K562 (cell line): ENCODE data around the gene ZNF689. TPM values are rescaled to one million over a fixed set of nuclear protein-coding genes. Genes with fewer than 3 reads are reported as not detected.

Experiments used
- ATAC-seq: fragments of 200-7000 bp; cut with Tn5 transposase; 3 replicates; pipeline ENCODE4 v1.9.1; 2020; ENCODE audit warnings: moderate library complexity
- BruUV-seq: library from RNA; stranded (reverse); fragments of 400-500 nt; replicated peaks from 2 replicates; lab custom pipeline; 2021; lab: Mats Ljungman, UMichigan
- CTCF ChIA-PET: fragments of 300-600 bp; formaldehyde crosslinking; extraction: SDS; loops from one replicate; lab custom pipeline; 2021; ENCODE audit warnings: low intra/inter-chr PET ratio; lab: Yijun Ruan, JAX
- POLR2A ChIA-PET: fragments of 300-600, 350-650 bp; sonication (Branson Sonifier 250); formaldehyde crosslinking; extraction: SDS; loops from one replicate; lab custom pipeline; 2021; ENCODE audit warnings: antibody characterized with exemption, inconsistent platforms; lab: Yijun Ruan, JAX
- DNase-seq, 4 experiments: peaks; one replicate each; pipeline versions ENCODE4 v3.0.0 to v3.0.0-alpha.2; 2011 to 2018; ENCODE audit warnings: low spot score in 3 of 4, mixed read lengths in 3 of 4; ENCODE audit errors: extremely low read depth in 1 of 4
- FAIRE-seq: peaks from 2 replicates; lab custom pipeline; 2011; peaks lifted over from hg19 to GRCh38; lab: Jason Lieb, UNC
- H2AFZ ChIP-seq: 2 replicates; pipeline ENCODE4 v1.6.0; 2011; ENCODE audit warnings: low read depth, low read length, control low read depth, inconsistent platforms
- H3K27ac ChIP-seq: fragments of 200-600 bp; 3 replicates; pipeline ENCODE4 v1.8.0; 2011; ENCODE audit warnings: low read depth, mild to moderate bottlenecking, control low read depth, inconsistent platforms, low read length, moderate library complexity, mixed read lengths; ENCODE audit errors: extremely low read depth
- H3K27me3 ChIP-seq, 2 experiments: fragments of 300-600 bp in 1 of 2; 2 replicates in 1 of 2; 3 replicates in 1 of 2; pipeline versions ENCODE4 v1.6.0 to v1.8.0; 2011; ENCODE audit warnings: inconsistent platforms in 2 of 2, low read length in 2 of 2, mild to moderate bottlenecking in 1 of 2, mixed read lengths in 1 of 2, moderate library complexity in 1 of 2; ENCODE audit not compliant: control insufficient read depth in 2 of 2, insufficient read depth in 2 of 2
- H3K36me3 ChIP-seq: fragments of 300-600 bp; 3 replicates; pipeline ENCODE4 v1.8.0; 2011; ENCODE audit warnings: mild to moderate bottlenecking, low read length, inconsistent platforms; ENCODE audit not compliant: control insufficient read depth, insufficient read depth
- H3K4me1 ChIP-seq, 2 experiments: fragments of 200-600 bp in 1 of 2; replicated peaks in 1 of 2; 2 replicates in 1 of 2; 3 replicates in 1 of 2; pipeline versions ENCODE4 v1.5.1 to v1.8.0; 2011; ENCODE audit warnings: inconsistent platforms in 2 of 2, low read length in 2 of 2, mild to moderate bottlenecking in 1 of 2, mixed read lengths in 1 of 2, moderate library complexity in 1 of 2; ENCODE audit not compliant: control insufficient read depth in 2 of 2, insufficient read depth in 2 of 2
- H3K4me2 ChIP-seq: 2 replicates; pipeline ENCODE4 v1.6.1; 2011; ENCODE audit warnings: low read length, control low read depth, inconsistent platforms, mixed read lengths; ENCODE audit not compliant: insufficient read depth
- H3K4me3 ChIP-seq: fragments of 200-600 bp; sonication (generic), shearing (Covaris generic); 2 replicates; pipeline ENCODE4 v1.5.1; 2016; ENCODE audit warnings: control low read depth, inconsistent platforms
- H3K79me2 ChIP-seq: fragments of 200-600 bp; 3 replicates; pipeline ENCODE4 v1.8.0; 2011; ENCODE audit warnings: low read length, inconsistent platforms; ENCODE audit not compliant: control insufficient read depth, insufficient read depth
- H3K9ac ChIP-seq, 2 experiments: 2 replicates each; pipeline versions ENCODE4 v1.6.0 to v1.6.1; 2011; ENCODE audit warnings: low read depth in 2 of 2, low read length in 2 of 2, control low read depth in 1 of 2, inconsistent platforms in 1 of 2, mild to moderate bottlenecking in 1 of 2, mixed read lengths in 1 of 2; ENCODE audit not compliant: insufficient read depth in 1 of 2
- H3K9me1 ChIP-seq: one replicate; pipeline ENCODE4 v1.6.0; 2011; ENCODE audit warnings: inconsistent platforms, mild to moderate bottlenecking, low read length, moderate library complexity; ENCODE audit not compliant: control insufficient read depth, insufficient read depth
- H3K9me3 ChIP-seq: replicated peaks from 2 replicates; pipeline ENCODE4 v1.5.1; 2011; ENCODE audit warnings: low read depth, low read length, inconsistent platforms; ENCODE audit not compliant: control insufficient read depth, insufficient read depth
- H4K20me1 ChIP-seq: replicated peaks from 2 replicates; pipeline ENCODE4 v1.6.1; 2011; ENCODE audit warnings: low read length, inconsistent platforms, mixed read lengths; ENCODE audit not compliant: control insufficient read depth, insufficient read depth
- ETV1 ChIP-seq: fragments of 450-650 bp; conservative IDR thresholded peaks from 2 replicates; pipeline ENCODE4 v1.6.1; 2016; ENCODE audit warnings: missing genetic modification characterization, control low read depth, low read depth, missing compliant biosample characterization
- HOXB6 ChIP-seq: fragments of 250-450 bp; sonication (Bioruptor Pico); IDR thresholded peaks from 2 replicates; pipeline ENCODE4 v1.5.1; 2022; ENCODE audit warnings: mild to moderate bottlenecking, borderline replicate concordance
- POU5F1 ChIP-seq: fragments of 150-350 bp; IDR thresholded peaks from 2 replicates; pipeline ENCODE4 v1.6.1; 2014; ENCODE audit warnings: borderline replicate concordance, low read length, low read depth, mild to moderate bottlenecking; ENCODE audit not compliant: partially characterized antibody
- ZBTB8A ChIP-seq: fragments of 450-650 bp; IDR thresholded peaks from 2 replicates; pipeline ENCODE4 v1.6.1; 2018; ENCODE audit warnings: mild to moderate bottlenecking, moderate library complexity; ENCODE audit not compliant: partially characterized antibody
- ZNF764 ChIP-seq: fragments of 250-450 bp; sonication (Bioruptor Pico); IDR thresholded peaks from 2 replicates; pipeline ENCODE4 v1.4.0; 2020; ENCODE audit warnings: low read depth, mild to moderate bottlenecking, moderate library complexity
- ZNF766 ChIP-seq: fragments of 200-800 bp; sonication (Bioruptor generic); conservative IDR thresholded peaks from 2 replicates; pipeline ENCODE4 v1.6.1; 2016; ENCODE audit warnings: missing genetic modification characterization, missing compliant biosample characterization
- WGBS: fragments of 100-300 bp; shearing (Covaris generic); methylation state at CpG from one replicate; pipeline ENCODE4 v1.1.6; 2016; ENCODE audit warnings: low coverage, mixed read lengths; ENCODE audit not compliant: insufficient coverage; ENCODE audit errors: missing lambda C conversion rate; 5-methylcytosine and 5-hydroxymethylcytosine counted together
- in situ Hi-C: fragments of 300-500 bp; cut with MboI; formaldehyde crosslinking; loops from 4 replicates; pipeline ENCODE4 v1.15.0; 2018; ENCODE audit warnings: inconsistent platforms, mixed read lengths
- intact Hi-C: fragments of 100-400 bp; cut with micrococcal nuclease; formaldehyde crosslinking; loops from 2 replicates; pipeline ENCODE4 v1.14.2; 2022
- polyA plus RNA-seq, 8 experiments: library from polyadenylated mRNA; depleted of rRNA in 4 of 8; stranded (reverse) in 5 of 8; unstranded in 3 of 8; fragments of >200 nt; fragmentation: Nextera tagmentation in 2 of 8; fragmentation: Illumina TruSeq in 1 of 8; extraction: Ambion mirVana in 2 of 8; extraction: Trizol in 1 of 8; gene quantifications; 2 replicates each; pipeline versions ENCODE4 v1.2.1 to v1.2.3, GENCODE V29; 2011 to 2014; ENCODE audit warnings: inconsistent platforms in 1 of 8, missing spikeins in 1 of 8
- total RNA-seq, 7 experiments: library from RNA; depleted of rRNA in 6 of 7; stranded (reverse); fragments of >200 nt in 6 of 7; fragmentation: Illumina TruSeq in 2 of 7; extraction: Trizol in 2 of 7; gene quantifications; 2 replicates each; pipeline versions ENCODE4 v1.2.1 to v1.2.3, GENCODE V29; 2011 to 2021; ENCODE audit warnings: low replicate concordance in 1 of 7
- TF ChIP-seq, protein P1 (sequence below): fragments of 250-450 bp; sonication (Bioruptor Pico); IDR thresholded peaks from 2 replicates; pipeline ENCODE4 v1.9.0; 2021; ENCODE audit warnings: mild to moderate bottlenecking, inconsistent platforms
- TF ChIP-seq, protein P2 (sequence below): fragments of 450-650 bp; IDR thresholded peaks from 2 replicates; pipeline ENCODE4 v1.6.1; 2018; ENCODE audit not compliant: partially characterized antibody
- TF ChIP-seq, protein P3 (sequence below), 3 experiments: fragments of 200-800 bp in 1 of 3; fragments of 250-450 bp in 1 of 3; fragments of 450-650 bp in 1 of 3; sonication (Bioruptor Pico) in 1 of 3; sonication (Bioruptor generic) in 1 of 3; formaldehyde crosslinking in 1 of 3; IDR thresholded peaks; 2 replicates each; pipeline versions ENCODE4 v1.6.1 to v1.8.0; 2016 to 2022; ENCODE audit warnings: mild to moderate bottlenecking in 2 of 3, missing genetic modification characterization in 2 of 3, missing compliant biosample characterization in 1 of 3, moderate library complexity in 1 of 3

ZNF689 gene
- total and polyA plus RNA-seq, 9 of the 15 experiments (the other 6 are each of a cell fraction or from before 2014, with no cell fraction given) = 5.4 to 15.4 (median 10.8) TPM

DNA sequence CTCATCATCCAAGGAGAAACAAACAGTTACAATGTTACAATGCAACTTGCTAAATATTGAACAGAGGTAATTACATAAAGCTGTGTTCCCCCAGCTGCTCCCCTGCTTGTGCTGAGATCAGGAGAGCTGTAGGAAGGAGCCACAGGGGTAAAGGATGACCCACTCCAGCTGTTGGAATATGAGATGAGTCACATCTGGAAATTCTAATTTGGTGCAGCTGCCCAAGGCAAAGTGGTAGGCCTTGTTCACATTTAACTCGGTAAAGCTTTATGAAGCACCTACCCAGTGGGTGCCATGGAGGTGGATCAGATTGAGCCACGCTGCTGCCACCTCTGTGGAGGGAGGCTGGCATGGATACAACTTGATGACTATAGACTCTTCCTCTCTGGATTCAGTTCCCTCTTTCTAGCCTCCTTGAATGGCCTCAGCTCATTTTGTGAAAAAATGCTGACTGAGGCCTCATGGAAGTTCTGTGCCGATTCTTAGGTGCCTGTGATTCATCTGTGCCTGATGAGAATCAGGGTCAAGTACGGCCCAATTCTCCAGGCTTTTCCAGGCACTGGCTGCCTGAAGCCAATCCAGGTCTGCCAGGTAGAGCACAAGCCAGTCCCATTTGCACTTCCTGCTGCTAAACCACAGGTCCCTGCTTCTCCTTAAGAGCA lies 7.4 kb downstream of the ZNF689 start (continued):
- TF ChIP-seq, protein P1, sequence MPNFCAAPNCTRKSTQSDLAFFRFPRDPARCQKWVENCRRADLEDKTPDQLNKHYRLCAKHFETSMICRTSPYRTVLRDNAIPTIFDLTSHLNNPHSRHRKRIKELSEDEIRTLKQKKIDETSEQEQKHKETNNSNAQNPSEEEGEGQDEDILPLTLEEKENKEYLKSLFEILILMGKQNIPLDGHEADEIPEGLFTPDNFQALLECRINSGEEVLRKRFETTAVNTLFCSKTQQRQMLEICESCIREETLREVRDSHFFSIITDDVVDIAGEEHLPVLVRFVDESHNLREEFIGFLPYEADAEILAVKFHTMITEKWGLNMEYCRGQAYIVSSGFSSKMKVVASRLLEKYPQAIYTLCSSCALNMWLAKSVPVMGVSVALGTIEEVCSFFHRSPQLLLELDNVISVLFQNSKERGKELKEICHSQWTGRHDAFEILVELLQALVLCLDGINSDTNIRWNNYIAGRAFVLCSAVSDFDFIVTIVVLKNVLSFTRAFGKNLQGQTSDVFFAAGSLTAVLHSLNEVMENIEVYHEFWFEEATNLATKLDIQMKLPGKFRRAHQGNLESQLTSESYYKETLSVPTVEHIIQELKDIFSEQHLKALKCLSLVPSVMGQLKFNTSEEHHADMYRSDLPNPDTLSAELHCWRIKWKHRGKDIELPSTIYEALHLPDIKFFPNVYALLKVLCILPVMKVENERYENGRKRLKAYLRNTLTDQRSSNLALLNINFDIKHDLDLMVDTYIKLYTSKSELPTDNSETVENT = no peak
- TF ChIP-seq, all 486 proteins: peak for 4

DNA sequence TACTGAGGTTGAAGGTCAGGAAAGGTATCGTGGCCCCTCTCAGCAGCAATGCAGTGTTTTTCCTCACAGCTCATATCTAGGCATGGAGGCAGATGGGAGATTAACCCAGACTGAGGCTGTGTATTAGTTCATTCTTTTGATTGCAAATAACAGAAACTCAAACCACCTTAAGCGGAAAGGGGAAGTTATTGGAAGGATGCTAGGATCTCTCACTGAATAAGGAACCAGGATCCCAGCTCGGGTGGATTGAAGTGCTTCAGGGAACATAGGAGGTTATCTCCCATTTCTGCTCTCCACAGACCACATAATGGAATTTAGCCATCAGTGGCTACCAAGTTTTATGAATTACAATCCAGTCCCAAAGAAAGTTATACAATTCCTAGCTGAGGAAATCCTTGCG lies 8.2 kb downstream of the ZNF689 start:
- no peak overlapping the region for H3K4me2 ChIP-seq
- no peaks in the 10 kb centered on the region for H3K27me3 ChIP-seq
- H3K4me3 ChIP-seq = no peak overlapping the region
- no peaks in the 10 kb centered on the region for H4K20me1 ChIP-seq
- H3K9me3 ChIP-seq = no peaks in the 10 kb centered on the region
- BruUV-seq = no TSS peak
- CTCF ChIA-PET = no interaction called here
- H3K27ac ChIP-seq = no peak overlapping the region
- H3K79me2 ChIP-seq = no peaks in the 10 kb centered on the region
- POLR2A ChIA-PET = interaction anchor here (0.6 to 1.7 kb wide), 6 partner anchors 8 to 255 kb away, joined by 3 to 7 read pairs (median 4); partner anchors contain the start of genes ZNF689 and ZNF747
- FAIRE-seq = no peak
- intact Hi-C loops = no loop called here
- H3K9ac ChIP-seq = no peak overlapping the region
- TF ChIP-seq ZNF764 (CRISPR knock-in tag) (no peak), ZNF766 (CRISPR knock-in tag) (no peak), ZBTB8A (no peak), HOXB6 (no peak), ETV1 (tag) (no peak), POU5F1 (no peak)
- TF ChIP-seq, protein P2, sequence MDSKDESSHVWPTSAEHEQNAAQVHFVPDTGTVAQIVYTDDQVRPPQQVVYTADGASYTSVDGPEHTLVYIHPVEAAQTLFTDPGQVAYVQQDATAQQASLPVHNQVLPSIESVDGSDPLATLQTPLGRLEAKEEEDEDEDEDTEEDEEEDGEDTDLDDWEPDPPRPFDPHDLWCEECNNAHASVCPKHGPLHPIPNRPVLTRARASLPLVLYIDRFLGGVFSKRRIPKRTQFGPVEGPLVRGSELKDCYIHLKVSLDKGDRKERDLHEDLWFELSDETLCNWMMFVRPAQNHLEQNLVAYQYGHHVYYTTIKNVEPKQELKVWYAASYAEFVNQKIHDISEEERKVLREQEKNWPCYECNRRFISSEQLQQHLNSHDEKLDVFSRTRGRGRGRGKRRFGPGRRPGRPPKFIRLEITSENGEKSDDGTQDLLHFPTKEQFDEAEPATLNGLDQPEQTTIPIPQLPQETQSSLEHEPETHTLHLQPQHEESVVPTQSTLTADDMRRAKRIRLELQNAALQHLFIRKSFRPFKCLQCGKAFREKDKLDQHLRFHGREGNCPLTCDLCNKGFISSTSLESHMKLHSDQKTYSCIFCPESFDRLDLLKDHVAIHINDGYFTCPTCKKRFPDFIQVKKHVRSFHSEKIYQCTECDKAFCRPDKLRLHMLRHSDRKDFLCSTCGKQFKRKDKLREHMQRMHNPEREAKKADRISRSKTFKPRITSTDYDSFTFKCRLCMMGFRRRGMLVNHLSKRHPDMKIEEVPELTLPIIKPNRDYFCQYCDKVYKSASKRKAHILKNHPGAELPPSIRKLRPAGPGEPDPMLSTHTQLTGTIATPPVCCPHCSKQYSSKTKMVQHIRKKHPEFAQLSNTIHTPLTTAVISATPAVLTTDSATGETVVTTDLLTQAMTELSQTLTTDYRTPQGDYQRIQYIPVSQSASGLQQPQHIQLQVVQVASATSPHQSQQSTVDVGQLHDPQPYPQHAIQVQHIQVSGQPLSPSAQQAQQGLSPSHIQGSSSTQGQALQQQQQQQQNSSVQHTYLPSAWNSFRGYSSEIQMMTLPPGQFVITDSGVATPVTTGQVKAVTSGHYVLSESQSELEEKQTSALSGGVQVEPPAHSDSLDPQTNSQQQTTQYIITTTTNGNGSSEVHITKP = no peak
- TF ChIP-seq, protein P3, sequence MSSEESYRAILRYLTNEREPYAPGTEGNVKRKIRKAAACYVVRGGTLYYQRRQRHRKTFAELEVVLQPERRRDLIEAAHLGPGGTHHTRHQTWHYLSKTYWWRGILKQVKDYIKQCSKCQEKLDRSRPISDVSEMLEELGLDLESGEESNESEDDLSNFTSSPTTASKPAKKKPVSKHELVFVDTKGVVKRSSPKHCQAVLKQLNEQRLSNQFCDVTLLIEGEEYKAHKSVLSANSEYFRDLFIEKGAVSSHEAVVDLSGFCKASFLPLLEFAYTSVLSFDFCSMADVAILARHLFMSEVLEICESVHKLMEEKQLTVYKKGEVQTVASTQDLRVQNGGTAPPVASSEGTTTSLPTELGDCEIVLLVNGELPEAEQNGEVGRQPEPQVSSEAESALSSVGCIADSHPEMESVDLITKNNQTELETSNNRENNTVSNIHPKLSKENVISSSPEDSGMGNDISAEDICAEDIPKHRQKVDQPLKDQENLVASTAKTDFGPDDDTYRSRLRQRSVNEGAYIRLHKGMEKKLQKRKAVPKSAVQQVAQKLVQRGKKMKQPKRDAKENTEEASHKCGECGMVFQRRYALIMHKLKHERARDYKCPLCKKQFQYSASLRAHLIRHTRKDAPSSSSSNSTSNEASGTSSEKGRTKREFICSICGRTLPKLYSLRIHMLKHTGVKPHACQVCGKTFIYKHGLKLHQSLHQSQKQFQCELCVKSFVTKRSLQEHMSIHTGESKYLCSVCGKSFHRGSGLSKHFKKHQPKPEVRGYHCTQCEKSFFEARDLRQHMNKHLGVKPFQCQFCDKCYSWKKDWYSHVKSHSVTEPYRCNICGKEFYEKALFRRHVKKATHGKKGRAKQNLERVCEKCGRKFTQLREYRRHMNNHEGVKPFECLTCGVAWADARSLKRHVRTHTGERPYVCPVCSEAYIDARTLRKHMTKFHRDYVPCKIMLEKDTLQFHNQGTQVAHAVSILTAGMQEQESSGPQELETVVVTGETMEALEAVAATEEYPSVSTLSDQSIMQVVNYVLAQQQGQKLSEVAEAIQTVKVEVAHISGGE (CRISPR knock-in tag; IDR thresholded peaks at IDR 0.05) = no peak
- H2AFZ ChIP-seq = no peak overlapping the region
- ATAC-seq = no peak
- no peaks in the 10 kb centered on the region for H3K9me1 ChIP-seq
- WGBS = 37% methylated on average over 4 of the region's 4 CpGs
- in situ Hi-C loops = no loop called here
- no peak for DNase-seq
- H3K36me3 ChIP-seq = peaks cover 44% of the 10 kb centered on the region
- peaks cover 0 to 12% of the 10 kb centered on the region in 2 experiments; a peak in 2 of 5 replicates for H3K4me1 ChIP-seq
